HepG2 (cell line): ENCODE measurements around the gene TFPI. TPM values are rescaled to one million over a fixed set of nuclear protein-coding genes. Genes with fewer than 3 reads are reported as not detected.

Experiments used
- ARID5B ChIP-seq: IDR thresholded peaks from 2 replicates; pipeline ENCODE4 v1.4.0; 2020; ENCODE audit warnings: mild to moderate bottlenecking, missing genetic modification reagents
- ATF7-NPFF ChIP-seq: sonication (generic); formaldehyde crosslinking; IDR thresholded peaks from 2 replicates; pipeline ENCODE4 v1.8.1; 2023; ENCODE audit warnings: mild to moderate bottlenecking, low read depth, missing genetic modification reagents, moderate library complexity
- BRCA1 ChIP-seq: sonication (generic); formaldehyde crosslinking; IDR thresholded peaks from 2 replicates; pipeline ENCODE4 v1.4.0; 2020; ENCODE audit warnings: missing genetic modification reagents
- CBX1 ChIP-seq: IDR thresholded peaks from one replicate; pipeline ENCODE4 v1.6.1; 2016; ENCODE audit warnings: antibody characterized with exemption, low read depth
- EED ChIP-seq: sonication (generic); formaldehyde crosslinking; IDR thresholded peaks from 2 replicates; pipeline ENCODE4 v1.5.0; 2020; ENCODE audit warnings: mild to moderate bottlenecking, missing genetic modification reagents
- GFI1 ChIP-seq: sonication (generic); formaldehyde crosslinking; IDR thresholded peaks from 2 replicates; pipeline ENCODE4 v1.5.0; 2020; ENCODE audit warnings: missing genetic modification reagents, mild to moderate bottlenecking, borderline replicate concordance
- JUND ChIP-seq: sonication (generic); formaldehyde crosslinking; IDR thresholded peaks from 2 replicates; pipeline ENCODE4 v1.8.0; 2022; ENCODE audit warnings: mild to moderate bottlenecking, missing genetic modification reagents
- MEF2D ChIP-seq: sonication (generic); formaldehyde crosslinking; IDR thresholded peaks from 2 replicates; pipeline ENCODE4 v1.5.1; 2020; ENCODE audit warnings: mild to moderate bottlenecking, missing genetic modification reagents
- SKIL ChIP-seq: sonication (generic); formaldehyde crosslinking; IDR thresholded peaks from 2 replicates; pipeline ENCODE4 v1.8.0; 2022; ENCODE audit warnings: missing genetic modification reagents, mild to moderate bottlenecking, moderate library complexity, borderline replicate concordance
- SRF ChIP-seq: IDR thresholded peaks from 2 replicates; pipeline ENCODE4 v1.6.1; 2011; ENCODE audit warnings: mild to moderate bottlenecking, low read depth, low read length, moderate library complexity
- SSRP1 ChIP-seq: IDR thresholded peaks from 2 replicates; pipeline ENCODE4 v1.6.1; 2016; ENCODE audit warnings: control low read depth
- TFDP2 ChIP-seq: sonication (generic); formaldehyde crosslinking; IDR thresholded peaks from 2 replicates; pipeline ENCODE4 v1.4.0; 2020; ENCODE audit warnings: missing genetic modification reagents
- ZBTB34 ChIP-seq: sonication (generic); formaldehyde crosslinking; IDR thresholded peaks from 2 replicates; pipeline ENCODE4 v1.8.0; 2022; ENCODE audit warnings: mild to moderate bottlenecking, missing genetic modification reagents
- ZKSCAN1 ChIP-seq: fragments of 150-350 bp; IDR thresholded peaks from 2 replicates; pipeline ENCODE4 v1.6.1; 2014; ENCODE audit warnings: low read length
- ZNF296 ChIP-seq: sonication (generic); formaldehyde crosslinking; conservative IDR thresholded peaks from 2 replicates; pipeline ENCODE4 v1.5.0; 2020; ENCODE audit warnings: mild to moderate bottlenecking, missing genetic modification reagents
- ZNF335 ChIP-seq: sonication (generic); formaldehyde crosslinking; IDR thresholded peaks from 2 replicates; pipeline ENCODE4 v1.4.0; 2020; ENCODE audit warnings: missing genetic modification reagents
- ZNF687 ChIP-seq: sonication (generic); formaldehyde crosslinking; IDR thresholded peaks from 2 replicates; pipeline ENCODE4 v1.5.1; 2020; ENCODE audit warnings: mild to moderate bottlenecking, missing genetic modification reagents, moderate library complexity
- ZSCAN9 ChIP-seq: IDR thresholded peaks from 2 replicates; pipeline ENCODE4 v1.6.1; 2016; ENCODE audit warnings: borderline replicate concordance
- polyA plus RNA-seq, 8 experiments: library from polyadenylated mRNA; depleted of rRNA in 3 of 8; stranded (reverse) in 7 of 8; unstranded in 1 of 8; fragments of >200 nt; fragmentation: Illumina TruSeq in 4 of 8; extraction: Trizol in 4 of 8; gene quantifications; 2 replicates each; pipeline versions ENCODE4 v1.2.1 to v1.2.3, GENCODE V29; 2011 to 2016; ENCODE audit warnings: low read depth in 4 of 8, missing spikeins in 1 of 8, mixed read lengths in 1 of 8; ENCODE audit not compliant: insufficient read depth in 1 of 8
- total RNA-seq, 5 experiments: library from RNA; depleted of rRNA; stranded (reverse); fragments of >200 nt; fragmentation: Illumina TruSeq; extraction: Trizol; gene quantifications; 2 replicates each; pipeline ENCODE4 v1.2.3, GENCODE V29; 2016; ENCODE audit warnings: low read depth in 1 of 5

TFPI gene
- total and polyA plus RNA-seq, 2 of the 13 experiments (the other 11 are each of a cell fraction or from before 2014, with no cell fraction given): 301 to 436 TPM

GRCh38 chr2:187520121-187520624, 34.1 kb downstream of the TFPI start (continued):
- TF ChIP-seq ATF7-NPFF (CRISPR knock-in tag): no peak
- no peak; the same call in 1 of the 2 replicates for TF ChIP-seq SSRP1 (CRISPR knock-in tag)
- TF ChIP-seq BRCA1: no peak
- TF ChIP-seq SRF: no peak
- TF ChIP-seq ZKSCAN1: no peak
- peak; percentile 33 for TF ChIP-seq ZNF687 (CRISPR knock-in tag)
- TF ChIP-seq ZNF296 (CRISPR knock-in tag): no peak
- no peak for TF ChIP-seq MEF2D
- TF ChIP-seq ZSCAN9 (CRISPR knock-in tag): no peak
- no peak for TF ChIP-seq SKIL (CRISPR knock-in tag)
- no peak for TF ChIP-seq GFI1 (CRISPR knock-in tag)
- TF ChIP-seq ZNF335 (CRISPR knock-in tag): no peak
- no peak; the same call in 1 of the 2 replicates for TF ChIP-seq ARID5B (CRISPR knock-in tag)
- TF ChIP-seq CBX1: no peak
- no peak for TF ChIP-seq EED (CRISPR knock-in tag)
- TF ChIP-seq TFDP2 (CRISPR knock-in tag): no peak
- TF ChIP-seq JUND (CRISPR knock-in tag): no peak
- TF ChIP-seq ZBTB34 (CRISPR knock-in tag): no peak
